Bronchial epithelial cell (primary cell): ENCODE data around the gene MRPL17. TPM values are rescaled to one million over a fixed set of nuclear protein-coding genes. Genes with fewer than 3 reads are reported as not detected.

Source experiments
- DNase-seq: peaks from one replicate; pipeline ENCODE4 v3.0.0-alpha.2; 2010; ENCODE audit warnings: low read depth
- FAIRE-seq: peaks from 2 replicates; lab custom pipeline; 2011; peaks lifted over from hg19 to GRCh38; lab: Jason Lieb, UNC
- H3K27me3 ChIP-seq: 2 replicates; pipeline ENCODE4 v1.5.1; 2011; ENCODE audit warnings: low read length; ENCODE audit not compliant: control insufficient read depth, insufficient read depth
- H3K36me3 ChIP-seq: 2 replicates; pipeline ENCODE4 v1.5.1; 2011; ENCODE audit warnings: low read length; ENCODE audit not compliant: control insufficient read depth, insufficient read depth
- H3K4me3 ChIP-seq: 2 replicates; pipeline ENCODE4 v1.5.1; 2011; ENCODE audit warnings: mild to moderate bottlenecking, low read depth, low read length, control low read depth
- CTCF ChIP-seq: IDR thresholded peaks from 2 replicates; pipeline ENCODE4 v1.5.1; 2011; ENCODE audit warnings: mild to moderate bottlenecking, moderate library complexity, low read length, control low read depth, inconsistent platforms; ENCODE audit not compliant: insufficient read depth, severe bottlenecking
- total RNA-seq: library from RNA; depleted of rRNA; stranded (reverse); fragments of >200 nt; gene quantifications from 2 replicates; pipeline ENCODE4 v1.2.1, GENCODE V29; 2014

Gene MRPL17
- total RNA-seq, 1 donor from 2014 or later, result 63.7 TPM

- no peak for TF ChIP-seq CTCF
- Histone ChIP-seq H3K4me3 (no peak overlapping the region), H3K36me3 (no peaks in the 10 kb centered on the region), H3K27me3 (peaks cover 30% of the 10 kb centered on the region)
- FAIRE-seq, result no peak
- DNase-seq, result peak; percentile 23
Measured at GRCh38 chr11:6650980-6651379, 32.2 kb downstream of the MRPL17 start.

GRCh38 chr11:6650104-6650503, 33.0 kb downstream of the MRPL17 start:
- Histone ChIP-seq H3K27me3 (peaks cover 29% of the 10 kb centered on the region), H3K4me3 (no peak overlapping the region), H3K36me3 (no peaks in the 10 kb centered on the region)
- DNase-seq (no peak), FAIRE-seq (no peak)
- TF ChIP-seq CTCF, result no peak

- FAIRE-seq (no peak), DNase-seq (no peak)
- H3K36me3 ChIP-seq, result no peaks in the 10 kb centered on the region
- H3K27me3 ChIP-seq, result peaks cover 15% of the 10 kb centered on the region
- TF ChIP-seq CTCF, result no peak
- H3K4me3 ChIP-seq, result no peak overlapping the region
Measured at GRCh38 chr11:6648501-6648900, 34.6 kb downstream of the MRPL17 start.

- Histone ChIP-seq H3K36me3 (no peaks in the 10 kb centered on the region), H3K27me3 (peaks cover 13% of the 10 kb centered on the region), H3K4me3 (no peak overlapping the region)
- no peak for DNase-seq
- FAIRE-seq, result no peak
- no peak for TF ChIP-seq CTCF
Measured at GRCh38 chr11:6647836-6648235, 35.3 kb downstream of the MRPL17 start.

GRCh38 chr11:6646918-6647679, 36.0 kb downstream of the MRPL17 start:
- Histone ChIP-seq H3K36me3 (no peaks in the 10 kb centered on the region), H3K4me3 (no peak overlapping the region), H3K27me3 (peaks cover 13% of the 10 kb centered on the region)
- no peak for FAIRE-seq
- DNase-seq, result no peak
- TF ChIP-seq CTCF, result no peak

- FAIRE-seq, result no peak
- Histone ChIP-seq H3K27me3 (peaks cover 10% of the 10 kb centered on the region), H3K36me3 (no peaks in the 10 kb centered on the region), H3K4me3 (no peak overlapping the region)
- DNase-seq, result no peak
- no peak for TF ChIP-seq CTCF
Measured at GRCh38 chr11:6646576-6646917, 36.6 kb downstream of the MRPL17 start.
